DND-41 (cell line): ENCODE data around the gene XPO6.

Experiments
- ATAC-seq: fragments of 200-7000 bp; cut with Tn5 transposase; 3 replicates; pipeline ENCODE4 v1.9.1; 2021; ENCODE audit warnings: low read depth; ENCODE audit not compliant: insufficient read depth
- DNase-seq: peaks from one replicate; pipeline ENCODE4 v3.0.0-alpha.2; 2020
- H2AFZ ChIP-seq: 2 replicates; pipeline ENCODE4 v1.6.0; 2012; ENCODE audit warnings: low read depth, low read length
- H3K27ac ChIP-seq: 2 replicates; pipeline ENCODE4 v1.5.1; 2012; ENCODE audit warnings: low read length, inconsistent platforms
- H3K27me3 ChIP-seq: fragments of 200-600 bp; sonication (generic); 2 replicates; pipeline ENCODE4 v1.6.0; 2012; ENCODE audit warnings: low read length, mild to moderate bottlenecking, inconsistent platforms; ENCODE audit not compliant: insufficient read depth, poor library complexity
- H3K36me3 ChIP-seq: 2 replicates; pipeline ENCODE4 v1.5.1; 2012; ENCODE audit warnings: low read length, inconsistent platforms; ENCODE audit not compliant: insufficient read depth
- H3K4me1 ChIP-seq: 2 replicates; pipeline ENCODE4 v1.5.1; 2012; ENCODE audit warnings: mild to moderate bottlenecking, low read length; ENCODE audit not compliant: insufficient read depth
- H3K4me2 ChIP-seq: 2 replicates; pipeline ENCODE4 v1.6.0; 2012; ENCODE audit warnings: mild to moderate bottlenecking, moderate library complexity, low read length, inconsistent platforms; ENCODE audit not compliant: insufficient read depth
- H3K4me3 ChIP-seq, 2 experiments: fragments of 200-600 bp in 1 of 2; shearing (Covaris generic) in 1 of 2; 2 replicates each; pipeline ENCODE4 v1.5.1; 2012 to 2016; ENCODE audit warnings: inconsistent platforms in 2 of 2, low read length in 2 of 2, mild to moderate bottlenecking in 2 of 2, low read depth in 1 of 2, moderate library complexity in 1 of 2
- H3K79me2 ChIP-seq: 2 replicates; pipeline ENCODE4 v1.6.0; 2012; ENCODE audit warnings: low read length, inconsistent platforms; ENCODE audit not compliant: insufficient read depth
- H3K9ac ChIP-seq: 2 replicates; pipeline ENCODE4 v1.6.0; 2012; ENCODE audit warnings: low read depth, mild to moderate bottlenecking, inconsistent platforms, low read length, moderate library complexity
- H3K9me3 ChIP-seq: 2 replicates; pipeline ENCODE4 v1.5.1; 2012; ENCODE audit warnings: low read length, moderate library complexity, mild to moderate bottlenecking, inconsistent platforms; ENCODE audit not compliant: insufficient read depth, severe bottlenecking
- H4K20me1 ChIP-seq: 2 replicates; pipeline ENCODE4 v1.6.0; 2012; ENCODE audit warnings: low read length; ENCODE audit not compliant: insufficient read depth
- EZH2 ChIP-seq: IDR thresholded peaks from 3 replicates; pipeline ENCODE4 v1.6.1; 2012; ENCODE audit warnings: borderline replicate concordance, low read depth, mild to moderate bottlenecking, moderate library complexity, low read length, inconsistent platforms; ENCODE audit not compliant: severe bottlenecking
- TF ChIP-seq, protein P1 (sequence below): IDR thresholded peaks from 2 replicates; pipeline ENCODE4 v1.5.1; 2012; ENCODE audit warnings: borderline replicate concordance, low read length, moderate library complexity, mild to moderate bottlenecking; ENCODE audit not compliant: poor library complexity, severe bottlenecking; ENCODE audit errors: extremely low read depth

Gene XPO6

DNA sequence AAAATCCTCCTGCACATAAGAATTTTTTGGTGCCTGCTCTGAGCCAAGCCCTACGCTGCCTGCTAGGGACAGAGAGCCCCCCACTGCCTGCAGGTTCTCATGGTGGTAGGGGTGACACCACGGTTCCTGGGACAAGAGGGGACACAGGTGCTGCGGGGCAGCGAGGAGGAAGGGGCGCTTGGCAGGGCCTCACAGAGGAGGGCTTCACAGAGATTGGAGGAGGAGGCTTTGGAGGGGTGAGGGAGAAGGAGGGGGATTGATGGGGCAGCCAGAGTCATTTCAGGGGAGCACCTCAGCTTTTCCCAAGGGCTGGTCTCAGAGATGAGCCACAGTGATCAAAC lies 118.4 kb downstream of the XPO6 start:
- no peak overlapping the region for H3K27ac ChIP-seq
- H3K4me2 ChIP-seq: no peak overlapping the region
- no peak for ATAC-seq
- no peaks in the 10 kb centered on the region for H3K9me3 ChIP-seq
- no peak overlapping the region for H2AFZ ChIP-seq
- H3K4me1 ChIP-seq: no peaks in the 10 kb centered on the region
- H3K36me3 ChIP-seq: peaks cover 23% of the 10 kb centered on the region
- H3K9ac ChIP-seq: no peak overlapping the region
- no peak overlapping the region for H3K4me3 ChIP-seq
- H4K20me1 ChIP-seq: peaks cover 16% of the 10 kb centered on the region
- H3K27me3 ChIP-seq: no peaks in the 10 kb centered on the region
- DNase-seq: no peak
- no peaks in the 10 kb centered on the region for H3K79me2 ChIP-seq
- TF ChIP-seq EZH2: no peak
- TF ChIP-seq, protein P1, sequence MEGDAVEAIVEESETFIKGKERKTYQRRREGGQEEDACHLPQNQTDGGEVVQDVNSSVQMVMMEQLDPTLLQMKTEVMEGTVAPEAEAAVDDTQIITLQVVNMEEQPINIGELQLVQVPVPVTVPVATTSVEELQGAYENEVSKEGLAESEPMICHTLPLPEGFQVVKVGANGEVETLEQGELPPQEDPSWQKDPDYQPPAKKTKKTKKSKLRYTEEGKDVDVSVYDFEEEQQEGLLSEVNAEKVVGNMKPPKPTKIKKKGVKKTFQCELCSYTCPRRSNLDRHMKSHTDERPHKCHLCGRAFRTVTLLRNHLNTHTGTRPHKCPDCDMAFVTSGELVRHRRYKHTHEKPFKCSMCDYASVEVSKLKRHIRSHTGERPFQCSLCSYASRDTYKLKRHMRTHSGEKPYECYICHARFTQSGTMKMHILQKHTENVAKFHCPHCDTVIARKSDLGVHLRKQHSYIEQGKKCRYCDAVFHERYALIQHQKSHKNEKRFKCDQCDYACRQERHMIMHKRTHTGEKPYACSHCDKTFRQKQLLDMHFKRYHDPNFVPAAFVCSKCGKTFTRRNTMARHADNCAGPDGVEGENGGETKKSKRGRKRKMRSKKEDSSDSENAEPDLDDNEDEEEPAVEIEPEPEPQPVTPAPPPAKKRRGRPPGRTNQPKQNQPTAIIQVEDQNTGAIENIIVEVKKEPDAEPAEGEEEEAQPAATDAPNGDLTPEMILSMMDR: no peak

DNA sequence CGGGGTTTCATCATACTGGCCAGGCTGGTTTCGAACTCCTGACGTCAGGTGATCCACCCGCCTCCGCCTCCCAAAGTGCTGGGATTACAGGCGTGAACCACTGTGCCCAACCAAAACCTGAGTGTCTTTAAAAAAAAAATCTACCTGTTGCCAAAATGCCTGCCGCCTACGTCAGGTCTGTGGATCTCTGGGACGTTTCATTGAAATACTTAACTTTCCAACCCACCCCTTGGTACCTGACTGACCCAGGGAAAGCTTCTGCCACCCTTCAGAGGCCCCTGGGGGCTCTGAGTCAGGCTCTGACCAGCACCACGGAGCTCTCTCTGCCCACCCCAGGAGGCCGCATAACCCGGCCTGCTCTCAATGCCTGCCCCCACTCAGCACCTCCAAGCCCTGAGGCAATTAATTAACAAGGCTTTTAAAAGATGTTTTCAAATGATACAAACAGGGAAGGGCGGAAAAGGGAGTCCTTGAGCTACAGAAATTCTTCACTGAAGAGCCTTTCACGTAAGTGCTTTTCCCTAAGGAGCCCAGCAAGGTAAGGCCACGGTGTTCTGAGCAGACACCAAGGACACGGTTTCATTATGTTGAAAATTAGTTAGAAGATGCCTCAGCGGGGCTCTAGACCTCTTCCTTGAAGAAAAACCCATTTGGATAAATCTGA lies 118.9 kb downstream of the XPO6 start:
- Histone ChIP-seq H3K4me3 (no peak overlapping the region), H2AFZ (no peak overlapping the region)
- no peak for ATAC-seq

DNA sequence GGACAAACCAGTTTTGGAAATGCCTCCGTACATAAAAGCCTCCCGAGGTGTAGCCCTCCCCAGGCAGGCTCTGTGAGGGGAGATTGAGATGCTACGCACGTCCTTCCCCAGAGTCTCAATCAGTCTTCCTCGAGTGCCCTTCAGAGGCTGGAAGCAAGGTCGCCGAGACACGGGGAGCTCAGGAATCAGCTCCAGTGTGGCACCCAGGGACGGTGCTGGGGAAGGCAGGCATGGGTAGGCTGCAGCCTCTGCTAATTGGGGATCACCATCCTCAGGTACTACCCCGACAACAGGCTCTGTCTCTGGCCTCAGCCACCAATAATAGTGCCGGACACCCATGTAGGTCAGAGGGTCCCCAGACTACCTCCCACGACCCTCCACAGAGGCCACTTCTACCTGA lies 120.1 kb downstream of the XPO6 start:
- TF ChIP-seq, protein P1: no peak
- no peak for TF ChIP-seq EZH2
- no peak overlapping the region for H3K27ac ChIP-seq
- no peak for ATAC-seq

More for the DNA sequence above, 118.9 kb downstream of the XPO6 start:
- Histone ChIP-seq H3K4me1 (no peaks in the 10 kb centered on the region), H3K27ac (no peak overlapping the region), H3K4me2 (no peak overlapping the region), H3K79me2 (no peaks in the 10 kb centered on the region), H3K9me3 (no peaks in the 10 kb centered on the region), H3K36me3 (peaks cover 18% of the 10 kb centered on the region), H4K20me1 (peaks cover 16% of the 10 kb centered on the region), H3K27me3 (no peaks in the 10 kb centered on the region), H3K9ac (no peak overlapping the region)
- DNase-seq: no peak
- no peak for TF ChIP-seq EZH2

DNA sequence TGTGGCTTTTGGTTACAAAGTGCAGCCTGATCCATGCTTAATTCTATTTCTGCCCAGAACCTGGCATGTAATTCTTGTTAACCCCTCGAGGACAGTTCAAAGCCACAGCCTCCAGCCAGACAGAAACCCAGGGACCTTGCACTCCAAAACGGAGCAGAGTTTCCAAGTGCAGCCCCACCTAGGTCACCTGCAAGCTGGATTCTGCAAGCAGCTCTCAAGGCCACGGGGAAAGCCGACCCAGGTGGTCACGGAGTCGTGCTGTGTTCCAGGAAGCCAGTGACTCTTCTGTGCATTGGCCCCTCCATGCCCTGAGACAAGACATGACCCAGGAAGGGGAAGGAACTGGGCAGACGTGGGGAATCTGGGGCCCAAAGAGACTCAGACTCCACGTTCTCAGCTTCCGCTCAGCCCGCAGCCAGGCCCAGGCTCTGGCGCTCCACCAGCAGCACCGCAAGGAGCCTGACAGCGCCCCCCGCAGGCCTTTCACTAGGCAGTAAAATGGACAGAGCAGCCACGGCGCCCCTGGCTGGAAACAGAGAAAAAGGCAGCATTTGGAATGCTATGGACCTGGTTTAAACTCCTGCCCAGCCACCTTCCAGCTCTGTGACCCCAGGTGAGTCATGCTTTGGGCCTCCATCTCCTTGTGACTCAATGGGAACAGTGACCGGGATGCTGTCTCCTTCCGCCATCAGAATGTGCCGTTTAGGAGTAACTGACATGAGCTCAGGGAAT lies 121.0 kb downstream of the XPO6 start:
- no peaks in the 10 kb centered on the region for H3K79me2 ChIP-seq
- H3K27me3 ChIP-seq: no peaks in the 10 kb centered on the region
- no peak overlapping the region for H3K4me2 ChIP-seq
- H3K4me1 ChIP-seq: no peaks in the 10 kb centered on the region
- H4K20me1 ChIP-seq: peaks cover 27% of the 10 kb centered on the region
- no peak overlapping the region for H2AFZ ChIP-seq
- DNase-seq (no peak), ATAC-seq (no peak)
- no peaks in the 10 kb centered on the region for H3K9me3 ChIP-seq
- no peak for TF ChIP-seq EZH2
- TF ChIP-seq, protein P1: peak; percentile 38
- H3K4me3 ChIP-seq: no peak overlapping the region
- no peak overlapping the region for H3K9ac ChIP-seq
- no peak overlapping the region for H3K27ac ChIP-seq
- 0 out of 2 replicates have a peak, but pooled peaks cover 4% of the 10 kb centered on the region for H3K36me3 ChIP-seq

More for the DNA sequence above, 120.1 kb downstream of the XPO6 start:
- Histone ChIP-seq H3K4me1 (no peaks in the 10 kb centered on the region), H3K79me2 (no peaks in the 10 kb centered on the region), H3K9ac (no peak overlapping the region), H4K20me1 (peaks cover 24% of the 10 kb centered on the region), H3K27me3 (no peaks in the 10 kb centered on the region), H3K9me3 (no peaks in the 10 kb centered on the region), H3K36me3 (peaks cover 6% of the 10 kb centered on the region), H3K4me2 (no peak overlapping the region), H2AFZ (no peak overlapping the region), H3K4me3 (no peak overlapping the region)
- no peak for DNase-seq
